ENCODE measurements around the gene SERAC1. TPM values are rescaled to one million over a fixed set of nuclear protein-coding genes. Genes with fewer than 3 reads are reported as not detected.
A peak's percentile ranks its signal among the peaks of the same experiment; 100 is the strongest.

The SERAC1 gene
- total and polyA plus RNA-seq, 2 donors (not counting 3 experiments of a cell fraction or from before 2014, with no cell fraction given) = 4.9 to 5.7 TPM

DNA sequence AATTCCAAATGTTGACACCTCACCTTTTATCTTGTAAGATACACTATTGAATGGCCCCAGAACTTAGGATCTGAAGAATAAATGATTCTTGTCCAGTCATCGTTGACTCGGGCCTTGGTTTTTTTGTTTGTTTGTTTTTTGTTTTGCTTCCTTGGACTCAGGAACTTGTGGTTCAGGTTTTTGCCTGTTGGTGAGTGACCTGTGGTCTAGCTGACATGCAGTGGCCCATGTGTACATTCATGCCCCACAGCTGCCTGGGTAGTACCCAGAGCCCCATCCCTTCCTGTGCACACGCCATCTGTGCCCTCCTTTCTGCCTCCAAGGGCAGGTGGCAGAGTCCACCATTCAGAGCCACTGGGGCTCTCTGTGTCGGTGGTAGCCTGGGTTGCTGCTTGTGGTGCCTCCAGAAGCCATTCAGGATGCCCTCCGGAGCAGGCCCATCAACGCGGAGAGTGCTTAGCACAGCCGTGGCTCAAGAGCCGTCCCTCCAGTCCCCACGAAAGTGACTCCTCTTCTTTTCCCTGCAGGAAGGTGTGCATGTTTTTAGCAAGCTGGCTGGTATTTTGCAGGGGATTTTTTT is 100.5 kb downstream of the SERAC1 start:
- Histone ChIP-seq H3K27me3 (ENCODE audit: control insufficient read depth in 2 of 2, insufficient read depth in 2 of 2, low read length in 2 of 2) (no peaks in the 10 kb centered on the region), H3K4me2 (ENCODE audit: insufficient read depth, low read length) (no peak overlapping the region), H3K4me1 (ENCODE audit: control insufficient read depth, extremely low read depth, insufficient read depth, low read length) (peaks cover 38% of the 10 kb centered on the region), H3K36me3 (ENCODE audit: control insufficient read depth in 2 of 2, extremely low read depth in 1 of 2, insufficient read depth in 2 of 2, low read length in 2 of 2) (peaks cover 7 to 38% of the 10 kb centered on the region in 2 experiments), H3K9me1 (replicated peaks; ENCODE audit: control insufficient read depth, extremely low read depth, insufficient read depth, low read length) (no peaks in the 10 kb centered on the region), H2AFZ (ENCODE audit: low read depth, low read length) (no peak overlapping the region), H3K4me3 (replicated peaks in 1 of 3; ENCODE audit: insufficient read depth in 1 of 3, low read depth in 1 of 3, low read length in 3 of 3) (no peak overlapping the region), H3K9ac (replicated peaks; ENCODE audit: extremely low read depth, insufficient read depth, low read length) (no peak overlapping the region), H4K20me1 (replicated peaks; ENCODE audit: control insufficient read depth, extremely low read depth, insufficient read depth, low read length) (no peaks in the 10 kb centered on the region), H3K9me3 (replicated peaks; ENCODE audit: control insufficient read depth, insufficient read depth, low read length) (no peaks in the 10 kb centered on the region), H3K27ac (ENCODE audit: insufficient read depth, low read depth, low read length) (peak overlapping the region; percentile 99), H3K79me2 (ENCODE audit: control insufficient read depth, insufficient read depth, low read length) (peaks cover 6% of the 10 kb centered on the region)
- TF ChIP-seq EZH2 (IDR thresholded peaks at IDR 0.05; ENCODE audit: borderline replicate concordance, low read depth, low read length, severe bottlenecking) = no peak
- no peak for TF ChIP-seq MYC (IDR thresholded peaks at IDR 0.05; ENCODE audit: low read depth, low read length)
- no peak for TF ChIP-seq FOS (IDR thresholded peaks at IDR 0.05; ENCODE audit: borderline replicate concordance, insufficient read depth, low read length)
- TF ChIP-seq POLR2A (IDR thresholded peaks at IDR 0.05; ENCODE audit: low read depth, low read length) = no peak
- TF ChIP-seq, protein P1, sequence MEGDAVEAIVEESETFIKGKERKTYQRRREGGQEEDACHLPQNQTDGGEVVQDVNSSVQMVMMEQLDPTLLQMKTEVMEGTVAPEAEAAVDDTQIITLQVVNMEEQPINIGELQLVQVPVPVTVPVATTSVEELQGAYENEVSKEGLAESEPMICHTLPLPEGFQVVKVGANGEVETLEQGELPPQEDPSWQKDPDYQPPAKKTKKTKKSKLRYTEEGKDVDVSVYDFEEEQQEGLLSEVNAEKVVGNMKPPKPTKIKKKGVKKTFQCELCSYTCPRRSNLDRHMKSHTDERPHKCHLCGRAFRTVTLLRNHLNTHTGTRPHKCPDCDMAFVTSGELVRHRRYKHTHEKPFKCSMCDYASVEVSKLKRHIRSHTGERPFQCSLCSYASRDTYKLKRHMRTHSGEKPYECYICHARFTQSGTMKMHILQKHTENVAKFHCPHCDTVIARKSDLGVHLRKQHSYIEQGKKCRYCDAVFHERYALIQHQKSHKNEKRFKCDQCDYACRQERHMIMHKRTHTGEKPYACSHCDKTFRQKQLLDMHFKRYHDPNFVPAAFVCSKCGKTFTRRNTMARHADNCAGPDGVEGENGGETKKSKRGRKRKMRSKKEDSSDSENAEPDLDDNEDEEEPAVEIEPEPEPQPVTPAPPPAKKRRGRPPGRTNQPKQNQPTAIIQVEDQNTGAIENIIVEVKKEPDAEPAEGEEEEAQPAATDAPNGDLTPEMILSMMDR (IDR thresholded peaks at IDR 0.05; ENCODE audit: extremely low read depth in 1 of 2, insufficient read depth in 1 of 2, low read depth in 1 of 2, low read length in 2 of 2) = no peak
- TF ChIP-seq JUN (IDR thresholded peaks at IDR 0.05; ENCODE audit: borderline replicate concordance, insufficient read depth, insufficient read length, low read depth) = no peak
- TF ChIP-seq, protein P2, sequence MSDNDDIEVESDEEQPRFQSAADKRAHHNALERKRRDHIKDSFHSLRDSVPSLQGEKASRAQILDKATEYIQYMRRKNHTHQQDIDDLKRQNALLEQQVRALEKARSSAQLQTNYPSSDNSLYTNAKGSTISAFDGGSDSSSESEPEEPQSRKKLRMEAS (IDR thresholded peaks at IDR 0.05; ENCODE audit: insufficient read depth, insufficient read length) = no peak
- TF ChIP-seq POLR2AphosphoS5 (IDR thresholded peaks at IDR 0.05; ENCODE audit: insufficient read depth, low read depth, low read length) = no peak
- no peak for TF ChIP-seq GATA2 (IDR thresholded peaks at IDR 0.05; ENCODE audit: insufficient read depth, insufficient read length, low read depth, low read length)
- intact Hi-C loops (cut with micrococcal nuclease) = loop anchor here (5.0 to 10.0 kb wide), 2 partner anchors 245 to 753 kb away; partner anchors contain the start of gene SNX9
- ChIA-PET CTCF (interaction anchor here (0.9 to 8.4 kb wide), 3 partner anchors 9 to 41 kb away, joined by 3 to 83 read pairs (median 30); no protein-coding TSS in a partner anchor), POLR2A (no interaction called here)
- no TSS peak for BruUV-seq (replicated peaks)
- dilution Hi-C loops (cut with MboI; ENCODE audit: extremely low pct_ligation_motif_present, low sequenced_read_pairs) = no loop called here
- DNase-seq (ENCODE audit: low read depth, low spot score) (no peak), FAIRE-seq (no peak)

Measured in endothelial cell of umbilical vein (primary cell).